SIG-M5 treated with dmso at 0.1 percent for 504 hours (cell line): ENCODE measurements around the gene ZNF652.
A peak's percentile ranks its signal among the peaks of the same experiment; 100 is the strongest.
"Not testable (repeated sequence)": the region's sequence is repeated elsewhere in the genome, so short reads cannot be mapped to it uniquely, and the experiment has no call there.

Experiments used
- DNase-seq: peaks from one replicate; lab custom pipeline; 2025; ENCODE audit not compliant: unreplicated experiment; lab: John Stamatoyannopoulos, UW

ZNF652 gene

GRCh38 chr17:49316889-49317675 is 45.0 kb downstream of the ZNF652 start:
- peak; percentile 82 for DNase-seq

GRCh38 chr17:49316258-49316570 is 45.8 kb downstream of the ZNF652 start:
- DNase-seq: no peak

- DNase-seq: peak; percentile 82
Observed at GRCh38 chr17:49315551-49316257, 46.3 kb downstream of the ZNF652 start.

DNA sequence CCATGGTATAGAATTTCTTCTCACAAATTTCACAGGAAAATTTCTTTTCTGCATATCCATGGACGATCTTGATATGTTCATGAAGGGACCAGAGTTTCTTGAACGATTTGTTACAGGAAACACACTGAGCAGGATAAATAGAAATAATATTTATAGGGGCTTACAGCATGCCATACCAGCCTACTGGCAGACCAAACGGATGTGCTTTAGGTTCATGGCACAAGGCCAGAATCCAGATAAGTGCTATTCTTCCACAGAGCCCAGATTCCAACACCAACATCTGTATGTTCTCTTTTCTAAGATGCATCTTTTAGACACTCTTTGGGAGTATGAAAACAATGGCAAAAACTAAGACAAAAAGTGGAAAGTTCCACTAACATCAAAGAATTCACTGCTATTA is 49.3 kb downstream of the ZNF652 start:
- DNase-seq: no peak

- no peak for DNase-seq
Observed at GRCh38 chr17:49299996-49300395, 62.1 kb downstream of the ZNF652 start.

- no peak for DNase-seq
Observed at GRCh38 chr17:49298371-49298976, 63.6 kb downstream of the ZNF652 start.

- no peak for DNase-seq
Observed at GRCh38 chr17:49297141-49297540, 64.9 kb downstream of the ZNF652 start.

- DNase-seq: no peak
Observed at GRCh38 chr17:49294122-49294521, 67.9 kb downstream of the ZNF652 start.

DNA sequence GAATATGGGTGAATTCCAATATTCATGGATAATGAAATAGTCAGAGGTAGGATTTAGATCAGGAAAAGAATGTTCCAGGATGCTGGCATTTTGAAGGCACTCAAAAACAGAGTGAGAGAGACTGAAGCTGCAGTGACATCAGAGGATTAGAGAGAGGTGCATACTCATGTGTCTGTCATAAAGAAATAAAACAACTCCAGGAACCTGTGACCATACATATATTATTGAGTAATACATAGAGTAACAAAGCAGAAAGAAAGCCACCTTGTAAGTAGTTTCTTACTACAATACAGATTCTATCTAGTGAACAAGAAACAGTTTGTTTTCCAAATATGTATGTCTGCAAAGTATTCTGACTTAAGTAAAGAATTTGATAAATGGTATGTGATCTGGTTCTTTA is 69.1 kb downstream of the ZNF652 start:
- DNase-seq: no peak

GRCh38 chr17:49291929-49292328 is 70.1 kb downstream of the ZNF652 start:
- no peak for DNase-seq

DNA sequence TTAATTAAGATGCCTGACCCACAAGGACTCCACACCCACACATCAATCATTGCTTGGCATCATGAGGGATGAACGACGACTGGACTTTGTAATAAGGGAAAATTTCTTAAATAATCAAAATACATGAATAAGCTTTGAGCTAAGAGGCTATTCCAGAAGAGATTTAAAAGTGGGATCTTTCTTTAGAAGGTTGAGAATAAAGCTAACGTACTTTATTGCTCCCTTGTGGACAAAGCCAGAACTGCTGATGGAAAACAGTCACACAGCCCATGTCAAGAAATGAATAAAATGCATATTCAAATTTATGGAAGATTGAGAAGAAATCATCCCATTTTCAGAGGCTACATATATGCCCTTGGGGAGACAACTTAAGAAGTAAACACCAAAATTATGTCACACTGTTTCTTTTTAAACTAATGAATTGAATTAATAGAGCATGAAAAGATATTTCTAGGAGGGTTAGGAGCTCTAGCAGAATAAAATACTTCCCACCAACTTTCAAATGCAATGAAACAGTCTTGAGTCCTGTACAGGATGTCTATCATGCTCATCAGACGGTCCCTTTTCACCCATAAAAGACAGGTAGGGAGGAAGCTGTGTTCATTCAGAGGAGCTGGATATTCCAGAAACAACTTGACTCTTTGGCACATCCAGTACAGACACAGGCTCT is 71.2 kb downstream of the ZNF652 start:
- DNase-seq: peak; percentile 44

- DNase-seq: no peak
Observed at GRCh38 chr17:49288388-49288787, 73.7 kb downstream of the ZNF652 start.

GRCh38 chr17:49287481-49287880 is 74.6 kb downstream of the ZNF652 start:
- no peak for DNase-seq

DNA sequence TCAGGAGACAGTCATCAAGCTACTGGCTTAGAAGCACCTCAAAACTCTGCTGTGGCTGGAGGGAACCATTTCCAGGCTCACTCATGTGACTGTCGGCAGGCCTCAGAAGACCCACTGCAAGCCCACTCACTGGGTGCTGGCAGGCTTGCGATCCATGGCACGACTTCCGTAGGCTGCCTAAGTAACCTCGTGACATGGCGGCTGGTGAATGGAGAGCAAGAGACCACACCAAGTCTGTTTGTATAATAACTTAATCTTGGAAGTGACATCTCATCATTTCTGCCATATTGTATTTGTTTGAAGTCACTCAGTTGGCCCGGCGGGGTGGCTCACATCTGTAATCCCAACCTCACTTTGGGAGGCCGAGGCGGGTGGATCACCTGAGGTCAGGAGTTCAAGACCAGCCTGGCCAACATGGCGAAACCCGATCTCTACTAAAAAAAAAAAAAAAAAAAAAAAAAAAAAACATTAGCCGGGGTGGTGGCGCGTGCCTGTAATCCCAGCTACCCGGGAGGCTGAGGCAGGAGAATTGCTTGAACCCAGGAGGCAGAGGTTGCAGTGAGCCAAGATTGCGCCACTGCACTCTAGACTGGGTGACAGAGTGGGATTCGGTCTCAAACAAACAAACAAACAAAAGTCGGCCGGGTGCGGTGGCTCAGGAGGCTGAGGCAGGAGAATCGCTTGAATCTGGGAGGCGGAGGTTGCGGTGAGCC is 75.6 kb downstream of the ZNF652 start:
- DNase-seq: not testable (repeated sequence)

DNA sequence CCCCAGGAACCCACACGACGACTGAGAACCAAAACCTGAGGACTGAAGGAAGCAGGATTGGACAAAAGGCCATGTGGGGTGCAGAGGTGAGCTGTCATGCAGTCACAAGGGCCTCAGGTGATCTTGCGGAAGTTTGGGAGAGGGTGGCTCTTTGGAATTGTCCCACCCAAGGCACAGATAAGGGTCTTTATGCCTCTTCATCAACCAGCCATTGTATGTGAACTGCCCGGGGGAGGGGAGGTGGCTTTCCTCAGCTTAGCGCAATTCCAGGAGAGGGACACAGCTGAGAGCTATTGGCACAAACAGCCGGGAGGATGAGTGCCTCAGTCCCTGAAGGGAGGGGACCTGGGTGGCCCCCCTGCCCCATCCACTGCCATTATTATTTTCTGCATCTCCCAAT is 76.3 kb downstream of the ZNF652 start:
- DNase-seq: no peak

DNA sequence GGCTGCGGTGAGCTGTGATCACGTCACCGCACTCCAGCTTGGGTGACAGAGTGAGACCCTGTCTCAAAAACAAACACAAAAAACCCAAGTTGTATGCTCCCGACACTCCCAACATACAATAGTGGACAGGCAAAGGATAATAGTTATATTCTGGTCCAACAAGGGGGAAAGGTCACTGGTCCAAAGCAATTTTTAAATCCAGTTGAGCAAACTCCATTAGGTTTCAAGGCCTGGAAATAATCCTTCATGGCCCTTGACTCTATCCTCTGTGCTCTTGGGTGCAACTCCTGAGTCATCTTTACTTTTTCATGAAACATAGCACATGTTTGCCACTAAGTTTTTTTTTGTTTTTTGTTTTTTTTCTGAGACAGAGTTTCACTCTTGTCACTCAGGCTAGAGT is 81.1 kb downstream of the ZNF652 start:
- no peak for DNase-seq

- DNase-seq: no peak
Observed at GRCh38 chr17:49280061-49280460, 82.0 kb downstream of the ZNF652 start.

GRCh38 chr17:49279263-49280015 is 82.6 kb downstream of the ZNF652 start:
- not testable (repeated sequence) for DNase-seq

DNA sequence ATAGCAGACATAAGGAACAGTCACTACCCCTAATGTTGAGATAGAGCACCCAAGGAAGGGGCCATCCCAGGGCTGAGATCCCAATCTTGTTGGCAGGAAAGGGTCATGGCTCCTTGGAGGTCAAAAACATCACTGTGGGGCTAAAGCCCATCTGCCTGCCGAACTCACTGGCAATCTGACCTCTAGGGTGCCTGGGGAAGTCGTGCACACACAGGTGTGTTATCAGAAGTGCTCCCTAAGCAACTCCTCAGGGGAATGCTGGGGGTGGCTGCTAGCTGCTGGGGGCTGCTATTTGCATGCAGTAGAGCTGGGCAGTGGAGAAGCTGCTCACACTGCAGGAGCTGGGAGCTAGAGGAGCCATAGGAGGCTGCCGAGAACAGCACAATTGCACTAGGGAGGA is 84.0 kb downstream of the ZNF652 start:
- no peak for DNase-seq

- peak; percentile 67 for DNase-seq
Observed at GRCh38 chr17:49277638-49278037, 84.4 kb downstream of the ZNF652 start.
